HepG2 (cell line): ENCODE measurements around the gene GNA15. TPM values are rescaled to one million over a fixed set of nuclear protein-coding genes. Genes with fewer than 3 reads are reported as not detected.

Experiments used
- AKAP8 ChIP-seq: sonication (generic); formaldehyde crosslinking; IDR thresholded peaks from 2 replicates; pipeline ENCODE4 v1.5.1; 2020; ENCODE audit warnings: mild to moderate bottlenecking, missing genetic modification reagents
- CCAR2 ChIP-seq: fragments of 200-400 bp; formaldehyde crosslinking; optimal IDR thresholded peaks from 2 replicates; pipeline ENCODE3; 2018; ENCODE audit warnings: low read depth, mild to moderate bottlenecking, low read length, moderate library complexity
- E2F5 ChIP-seq: sonication (generic); formaldehyde crosslinking; conservative IDR thresholded peaks from 2 replicates; pipeline ENCODE4 v1.4.0; 2020; ENCODE audit warnings: missing genetic modification reagents
- FLYWCH1 ChIP-seq: sonication (generic); formaldehyde crosslinking; IDR thresholded peaks from 2 replicates; pipeline ENCODE4 v1.8.1; 2023; ENCODE audit warnings: mild to moderate bottlenecking, missing genetic modification reagents
- HMG20A ChIP-seq: IDR thresholded peaks from 2 replicates; pipeline ENCODE4 v1.6.1; 2016; ENCODE audit warnings: borderline replicate concordance
- HNF4G ChIP-seq, 2 experiments: sonication (generic) in 1 of 2; formaldehyde crosslinking in 1 of 2; IDR thresholded peaks; 2 replicates each; pipeline versions ENCODE4 v1.4.0 to v1.6.1; 2011 to 2020; ENCODE audit warnings: borderline replicate concordance in 2 of 2, low read depth in 2 of 2, mild to moderate bottlenecking in 2 of 2, low read length in 1 of 2, missing genetic modification reagents in 1 of 2, moderate library complexity in 1 of 2
- HNRNPK ChIP-seq: fragments of 200-400 bp; formaldehyde crosslinking; IDR thresholded peaks from 2 replicates; pipeline ENCODE4 v1.6.1; 2018; ENCODE audit warnings: low read length, low read depth, moderate library complexity, mild to moderate bottlenecking; ENCODE audit not compliant: poor library complexity, severe bottlenecking
- MAF1 ChIP-seq: sonication (generic); formaldehyde crosslinking; IDR thresholded peaks from 2 replicates; pipeline ENCODE4 v1.5.0; 2020; ENCODE audit warnings: missing genetic modification reagents, borderline replicate concordance
- MEIS2 ChIP-seq: sonication (generic); formaldehyde crosslinking; IDR thresholded peaks from 2 replicates; pipeline ENCODE4 v1.9.0; 2021; ENCODE audit warnings: mild to moderate bottlenecking, missing genetic modification reagents
- MIXL1 ChIP-seq: IDR thresholded peaks from 2 replicates; pipeline ENCODE4 v1.6.1; 2016
- NCOA1 ChIP-seq: sonication (generic); formaldehyde crosslinking; IDR thresholded peaks from 2 replicates; pipeline ENCODE4 v1.9.0; 2021; ENCODE audit warnings: missing genetic modification reagents
- PAX8 ChIP-seq: sonication (generic); formaldehyde crosslinking; IDR thresholded peaks from 2 replicates; pipeline ENCODE4 v1.8.0; 2022; ENCODE audit warnings: mild to moderate bottlenecking, missing genetic modification reagents, borderline replicate concordance
- PAXIP1 ChIP-seq: sonication (generic); formaldehyde crosslinking; conservative IDR thresholded peaks from 2 replicates; pipeline ENCODE4 v1.4.0; 2020; ENCODE audit warnings: mild to moderate bottlenecking, missing genetic modification reagents, moderate library complexity
- PHB2 ChIP-seq: fragments of 450-650 bp; IDR thresholded peaks from 2 replicates; pipeline ENCODE4 v1.6.1; 2018; ENCODE audit not compliant: partially characterized antibody
- PHF5A ChIP-seq: IDR thresholded peaks from one replicate; pipeline ENCODE4 v1.6.1; 2018; ENCODE audit warnings: low read depth, missing genetic modification reagents; ENCODE audit not compliant: unreplicated experiment
- PITX1 ChIP-seq: sonication (generic); formaldehyde crosslinking; IDR thresholded peaks from 2 replicates; pipeline ENCODE4 v1.5.1; 2020; ENCODE audit warnings: mild to moderate bottlenecking, missing genetic modification reagents
- RBM22 ChIP-seq: fragments of 200-400 bp; formaldehyde crosslinking; optimal IDR thresholded peaks from 2 replicates; pipeline ENCODE3; 2017; ENCODE audit warnings: mild to moderate bottlenecking, low read length, moderate library complexity
- SALL2 ChIP-seq: sonication (generic); formaldehyde crosslinking; IDR thresholded peaks from 2 replicates; pipeline ENCODE4 v1.8.1; 2023; ENCODE audit warnings: mild to moderate bottlenecking, missing genetic modification reagents, inconsistent platforms
- ZFP36 ChIP-seq: fragments of 150-350 bp; IDR thresholded peaks from 2 replicates; pipeline ENCODE4 v1.6.1; 2018; ENCODE audit warnings: borderline replicate concordance, low read length, low read depth; ENCODE audit not compliant: partially characterized antibody
- ZNF275 ChIP-seq: sonication (generic); formaldehyde crosslinking; IDR thresholded peaks from 2 replicates; pipeline ENCODE4 v1.8.0; 2022; ENCODE audit warnings: missing genetic modification reagents, mild to moderate bottlenecking, inconsistent platforms, borderline replicate concordance
- ZNF350 ChIP-seq: sonication (generic); formaldehyde crosslinking; IDR thresholded peaks from 2 replicates; pipeline ENCODE4 v1.4.0; 2020; ENCODE audit warnings: mild to moderate bottlenecking, low read depth, missing genetic modification reagents, borderline replicate concordance
- ZNF549 ChIP-seq: sonication (generic); formaldehyde crosslinking; IDR thresholded peaks from 2 replicates; pipeline ENCODE4 v1.5.0; 2020; ENCODE audit warnings: missing genetic modification reagents
- ZNF567 ChIP-seq: sonication (generic); formaldehyde crosslinking; IDR thresholded peaks from 2 replicates; pipeline ENCODE4 v1.8.1; 2023; ENCODE audit warnings: mild to moderate bottlenecking, missing genetic modification reagents, borderline replicate concordance
- ZNF749 ChIP-seq: sonication (generic); formaldehyde crosslinking; IDR thresholded peaks from 2 replicates; pipeline ENCODE4 v1.8.0; 2022; ENCODE audit warnings: mild to moderate bottlenecking, missing genetic modification reagents, moderate library complexity, borderline replicate concordance
- ZSCAN21 ChIP-seq: sonication (generic); formaldehyde crosslinking; IDR thresholded peaks from 2 replicates; pipeline ENCODE4 v1.8.0; 2022; ENCODE audit warnings: mild to moderate bottlenecking, missing genetic modification reagents, moderate library complexity, borderline replicate concordance
- polyA plus RNA-seq, 8 experiments: library from polyadenylated mRNA; depleted of rRNA in 3 of 8; stranded (reverse) in 7 of 8; unstranded in 1 of 8; fragments of >200 nt; fragmentation: Illumina TruSeq in 4 of 8; extraction: Trizol in 4 of 8; gene quantifications; 2 replicates each; pipeline versions ENCODE4 v1.2.1 to v1.2.3, GENCODE V29; 2011 to 2016; ENCODE audit warnings: low read depth in 4 of 8, missing spikeins in 1 of 8, mixed read lengths in 1 of 8; ENCODE audit not compliant: insufficient read depth in 1 of 8
- total RNA-seq, 5 experiments: library from RNA; depleted of rRNA; stranded (reverse); fragments of >200 nt; fragmentation: Illumina TruSeq; extraction: Trizol; gene quantifications; 2 replicates each; pipeline ENCODE4 v1.2.3, GENCODE V29; 2016; ENCODE audit warnings: low read depth in 1 of 5

GNA15 gene
- total and polyA plus RNA-seq, 2 of the 13 experiments (the other 11 are each of a cell fraction or from before 2014, with no cell fraction given), result not detected

GRCh38 chr19:3210347-3211017 lies 74.6 kb downstream of the GNA15 start (continued):
- no peak for TF ChIP-seq E2F5
- no peak for TF ChIP-seq NCOA1
- no peak for TF ChIP-seq MIXL1 (CRISPR knock-in tag)
- TF ChIP-seq PHF5A, result no peak
- no peak for TF ChIP-seq HNF4G (IDR thresholded peaks at IDR 0.05; ENCODE audit: borderline replicate concordance, low read depth, low read length)
- no peak for TF ChIP-seq HNF4G (CRISPR knock-in tag; IDR thresholded peaks at IDR 0.05; ENCODE audit: borderline replicate concordance, low read depth)
- no peak for TF ChIP-seq PITX1 (CRISPR knock-in tag)
- TF ChIP-seq HMG20A (CRISPR knock-in tag), result no peak
- TF ChIP-seq PAX8 (CRISPR knock-in tag), result no peak
- peak; percentile 85; the same call in 1 of the 2 replicates for TF ChIP-seq AKAP8 (CRISPR knock-in tag)
- no peak for TF ChIP-seq HNRNPK
- peak; percentile 65 for TF ChIP-seq RBM22
- no peak for TF ChIP-seq FLYWCH1 (CRISPR knock-in tag)
- no peak for TF ChIP-seq PAXIP1 (CRISPR knock-in tag)
- no peak for TF ChIP-seq ZNF350 (CRISPR knock-in tag)
- TF ChIP-seq ZSCAN21, result no peak
- no peak for TF ChIP-seq ZNF567
- no peak for TF ChIP-seq CCAR2
- TF ChIP-seq MEIS2, result no peak
- TF ChIP-seq ZNF749 (CRISPR knock-in tag), result no peak
- TF ChIP-seq ZFP36, result peak; percentile 54
- TF ChIP-seq ZNF275, result no peak
- 0 out of 2 replicates have a peak, but pooled peaks have one; percentile 61 for TF ChIP-seq SALL2 (CRISPR knock-in tag)
- TF ChIP-seq ZNF549, result no peak
- no peak for TF ChIP-seq MAF1
- no peak for TF ChIP-seq PHB2
